ENCODE data around the gene CLEC3B. TPM values are rescaled to one million over a fixed set of nuclear protein-coding genes. Genes with fewer than 3 reads are reported as not detected.
"Not testable (repeated sequence)": the region's sequence is repeated elsewhere in the genome, so short reads cannot be mapped to it uniquely, and the experiment has no call there.

CLEC3B gene
- total RNA-seq, 4 donors from 2014 or later = 11.6 to 47.9 (median 32.7) TPM

GRCh38 chr3:44984335-44984734, 41.8 kb upstream of the CLEC3B start:
- DNase-seq = no peak
- Histone ChIP-seq H3K9me3 (no peaks in the 10 kb centered on the region), H3K4me3 (no peak overlapping the region), H3K27me3 (no peaks in the 10 kb centered on the region), H3K36me3 (peaks cover 0 to 13% (median 0%) of the 10 kb centered on the region in 3 donors), H3K27ac (no peak overlapping the region), H3K4me1 (no peaks in the 10 kb centered on the region)
- no peak for TF ChIP-seq POLR2A (IDR thresholded peaks at IDR 0.05)
- no peak for TF ChIP-seq CTCF (IDR thresholded peaks at IDR 0.05)

GRCh38 chr3:44986330-44986729, 39.8 kb upstream of the CLEC3B start:
- not testable (repeated sequence) for H3K27me3 ChIP-seq, H3K9me3 ChIP-seq, H3K4me1 ChIP-seq, H3K27ac ChIP-seq, H3K4me3 ChIP-seq, DNase-seq
- H3K36me3 ChIP-seq = peaks cover 0 to 32% (median 0%) of the 10 kb centered on the region in 3 donors

DNA sequence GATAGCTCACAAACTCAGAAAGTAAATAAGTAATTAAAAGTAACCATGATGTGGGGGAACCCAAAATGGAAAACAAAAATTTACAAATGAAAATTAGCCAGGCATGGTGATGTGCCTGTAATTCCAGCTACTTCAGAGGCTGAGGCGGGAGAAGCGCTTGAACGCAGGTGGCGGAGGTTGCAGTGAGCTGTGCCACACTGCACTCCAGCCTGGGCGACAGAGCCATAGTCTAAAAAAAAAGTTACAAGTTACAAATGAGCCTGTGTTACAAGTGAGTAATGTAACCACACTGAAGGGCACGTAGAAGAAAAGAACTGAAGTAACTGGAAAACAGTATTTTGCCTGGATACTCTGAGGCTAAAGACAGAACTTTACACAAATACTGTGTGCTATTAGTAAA, 38.8 kb upstream of the CLEC3B start:
- no peaks in the 10 kb centered on the region for H3K4me1 ChIP-seq
- H3K4me3 ChIP-seq = no peak overlapping the region

DNA sequence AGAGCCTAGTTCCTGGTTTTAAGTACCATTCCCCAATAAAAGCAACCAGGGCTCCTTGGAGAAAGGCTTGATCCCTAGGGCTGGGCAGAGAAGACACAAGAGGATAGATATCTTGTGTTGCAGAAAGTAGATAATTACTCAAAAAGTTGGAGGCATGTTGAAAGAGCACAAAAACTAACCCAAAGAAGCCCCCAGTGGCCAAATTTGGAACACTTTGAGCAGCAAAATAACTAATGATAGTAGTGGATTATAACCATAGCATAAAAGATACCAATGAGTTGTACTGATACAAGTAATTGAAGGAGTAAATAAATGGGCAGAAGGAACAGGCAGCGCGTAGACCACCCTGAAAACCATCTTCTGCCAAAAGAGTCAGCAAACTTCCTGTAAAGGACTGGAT, 38.0 kb upstream of the CLEC3B start:
- no peak for TF ChIP-seq POLR2A (IDR thresholded peaks at IDR 0.05)
- TF ChIP-seq CTCF (IDR thresholded peaks at IDR 0.05) = peak in 5 of 6 experiments; percentile 10 to 38 (median 23)
- H3K4me1 ChIP-seq = peaks cover 0 to 5% (median 0%) of the 10 kb centered on the region in 4 donors
- no peak for DNase-seq

More for the DNA sequence above, 38.8 kb upstream of the CLEC3B start:
- Histone ChIP-seq H3K9me3 (no peaks in the 10 kb centered on the region), H3K27me3 (no peaks in the 10 kb centered on the region), H3K27ac (no peak overlapping the region), H3K36me3 (peaks cover 0 to 40% (median 0%) of the 10 kb centered on the region in 3 donors)
- no peak for TF ChIP-seq POLR2A (IDR thresholded peaks at IDR 0.05)
- no peak for TF ChIP-seq CTCF (IDR thresholded peaks at IDR 0.05)
- no peak for DNase-seq

GRCh38 chr3:44989141-44989540, 37.0 kb upstream of the CLEC3B start:
- no peak for TF ChIP-seq CTCF (IDR thresholded peaks at IDR 0.05)
- DNase-seq = no peak
- no peaks in the 10 kb centered on the region for H3K9me3 ChIP-seq
- peaks cover 0 to 10% (median 0%) of the 10 kb centered on the region in 4 donors for H3K4me1 ChIP-seq
- H3K27ac ChIP-seq = no peak overlapping the region
- H3K36me3 ChIP-seq = peaks cover 0 to 40% (median 0%) of the 10 kb centered on the region in 3 donors
- H3K27me3 ChIP-seq = no peaks in the 10 kb centered on the region
- no peak overlapping the region for H3K4me3 ChIP-seq

More for the DNA sequence above, 38.0 kb upstream of the CLEC3B start:
- Histone ChIP-seq H3K4me3 (no peak overlapping the region), H3K9me3 (no peaks in the 10 kb centered on the region), H3K27me3 (no peaks in the 10 kb centered on the region), H3K27ac (no peak overlapping the region), H3K36me3 (peaks cover 0 to 40% (median 0%) of the 10 kb centered on the region in 3 donors)

GRCh38 chr3:44989636-44990373, 36.3 kb upstream of the CLEC3B start:
- no peak overlapping the region for H3K4me3 ChIP-seq
- no peak for DNase-seq
- peaks cover 0 to 13% (median 0%) of the 10 kb centered on the region in 4 donors for H3K4me1 ChIP-seq
- no peak overlapping the region for H3K27ac ChIP-seq
- peaks cover 0 to 40% (median 0%) of the 10 kb centered on the region in 3 donors for H3K36me3 ChIP-seq
- H3K27me3 ChIP-seq = no peaks in the 10 kb centered on the region
- TF ChIP-seq POLR2A (IDR thresholded peaks at IDR 0.05) (no peak), CTCF (IDR thresholded peaks at IDR 0.05) (no peak)
- H3K9me3 ChIP-seq = no peaks in the 10 kb centered on the region
